IMR-90 (cell line): ENCODE data around the gene SORCS1. TPM values are rescaled to one million over a fixed set of nuclear protein-coding genes. Genes with fewer than 3 reads are reported as not detected.

Source experiments
- ATAC-seq: fragments of 200-7000 bp; cut with Tn5 transposase; 2 replicates; pipeline ENCODE4 v1.9.1; 2020; ENCODE audit warnings: low read depth, mild to moderate bottlenecking, moderate library complexity
- BruUV-seq: library from RNA; stranded (reverse); fragments of 400-500 nt; replicated peaks from 2 replicates; lab custom pipeline; 2021; lab: Mats Ljungman, UMichigan
- CTCF ChIA-PET: fragments of 300-600 bp; formaldehyde crosslinking; extraction: SDS; loops from one replicate; lab custom pipeline; 2021; ENCODE audit warnings: antibody characterized with exemption; lab: Yijun Ruan, JAX
- POLR2A ChIA-PET: fragments of 300-600 bp; sonication (Branson Sonifier 250); formaldehyde crosslinking; loops from one replicate; lab custom pipeline; 2022; ENCODE audit warnings: antibody characterized with exemption; ENCODE audit not compliant: unreplicated experiment; lab: Charles Lee
- DNase-seq: peaks from one replicate; pipeline ENCODE4 v3.0.0; 2013
- H2AFZ ChIP-seq: replicated peaks from 2 replicates; pipeline ENCODE3; 2013; ENCODE audit warnings: low read length, mild to moderate bottlenecking; ENCODE audit not compliant: poor library complexity
- H2AK5ac ChIP-seq: 2 replicates; pipeline ENCODE4 v1.6.1; 2013; ENCODE audit warnings: low read depth, low read length, inconsistent platforms
- H2AK9ac ChIP-seq: replicated peaks from 2 replicates; pipeline ENCODE3; 2013; ENCODE audit warnings: mild to moderate bottlenecking, low read depth, low read length, moderate library complexity; ENCODE audit not compliant: poor library complexity
- H2BK120ac ChIP-seq: 2 replicates; pipeline ENCODE4 v1.6.1; 2013; ENCODE audit warnings: low read depth, low read length, inconsistent platforms
- H2BK15ac ChIP-seq: 3 replicates; pipeline ENCODE4 v1.6.1; 2013; ENCODE audit warnings: low read depth, low read length, inconsistent platforms
- H2BK20ac ChIP-seq: 2 replicates; pipeline ENCODE4 v1.6.1; 2013; ENCODE audit warnings: low read depth, mild to moderate bottlenecking, inconsistent platforms, low read length, moderate library complexity
- H2BK5ac ChIP-seq: 2 replicates; pipeline ENCODE4 v1.6.1; 2013; ENCODE audit warnings: mild to moderate bottlenecking, low read depth, low read length, inconsistent platforms; ENCODE audit not compliant: poor library complexity, severe bottlenecking
- H3K14ac ChIP-seq: replicated peaks from 2 replicates; pipeline ENCODE4 v1.6.1; 2013; ENCODE audit warnings: low read depth, low read length, inconsistent platforms
- H3K18ac ChIP-seq: 2 replicates; pipeline ENCODE4 v1.6.1; 2013; ENCODE audit warnings: low read depth, low read length, control low read depth
- H3K23ac ChIP-seq: 2 replicates; pipeline ENCODE4 v1.6.1; 2013; ENCODE audit warnings: low read depth, low read length, inconsistent platforms
- H3K27ac ChIP-seq: 2 replicates; pipeline ENCODE4 v1.5.1; 2013; ENCODE audit warnings: mild to moderate bottlenecking, control low read depth, low read length; ENCODE audit not compliant: insufficient read depth
- H3K27me3 ChIP-seq: 2 replicates; pipeline ENCODE4 v1.6.1; 2013; ENCODE audit warnings: low read length; ENCODE audit not compliant: control insufficient read depth, insufficient read depth
- H3K36me3 ChIP-seq: 2 replicates; pipeline ENCODE4 v1.6.1; 2013; ENCODE audit warnings: low read length, mixed read lengths; ENCODE audit not compliant: control insufficient read depth, insufficient read depth
- H3K4ac ChIP-seq: 2 replicates; pipeline ENCODE4 v1.6.1; 2013; ENCODE audit warnings: low read depth, low read length, inconsistent platforms
- H3K4me1 ChIP-seq: 2 replicates; pipeline ENCODE4 v1.6.1; 2013; ENCODE audit warnings: low read length, mixed read lengths; ENCODE audit not compliant: control insufficient read depth, insufficient read depth
- H3K4me2 ChIP-seq: 2 replicates; pipeline ENCODE4 v1.6.1; 2013; ENCODE audit warnings: low read depth, mild to moderate bottlenecking, control low read depth, low read length, moderate library complexity
- H3K4me3 ChIP-seq: 2 replicates; pipeline ENCODE4 v1.5.1; 2013; ENCODE audit warnings: low read depth, mild to moderate bottlenecking, control low read depth, low read length, moderate library complexity; ENCODE audit not compliant: insufficient read depth
- H3K56ac ChIP-seq: 2 replicates; pipeline ENCODE4 v1.6.1; 2013; ENCODE audit warnings: low read length, inconsistent platforms; ENCODE audit not compliant: insufficient read depth; ENCODE audit errors: extremely low read depth
- H3K79me1 ChIP-seq, 2 experiments: 2 replicates each; pipeline ENCODE4 v1.6.1; 2013; ENCODE audit warnings: low read length in 2 of 2, inconsistent platforms in 1 of 2, low read depth in 1 of 2
- H3K9ac ChIP-seq: 2 replicates; pipeline ENCODE4 v1.6.1; 2013; ENCODE audit warnings: low read depth, low read length, control low read depth
- H3K9me1 ChIP-seq: 2 replicates; pipeline ENCODE4 v1.6.1; 2013; ENCODE audit warnings: low read length, inconsistent platforms; ENCODE audit not compliant: insufficient read depth
- H3K9me3 ChIP-seq: 2 replicates; pipeline ENCODE4 v1.6.1; 2013; ENCODE audit warnings: low read length; ENCODE audit not compliant: control insufficient read depth, insufficient read depth
- H4K20me1 ChIP-seq: 2 replicates; pipeline ENCODE4 v1.6.1; 2013; ENCODE audit warnings: low read length, inconsistent platforms; ENCODE audit not compliant: insufficient read depth
- H4K5ac ChIP-seq: 2 replicates; pipeline ENCODE4 v1.6.1; 2013; ENCODE audit warnings: mild to moderate bottlenecking, low read depth, low read length, control low read depth
- H4K8ac ChIP-seq, 2 experiments: 2 replicates each; pipeline ENCODE4 v1.6.1; 2013; ENCODE audit warnings: low read depth in 2 of 2, low read length in 2 of 2, control low read depth in 1 of 2, inconsistent platforms in 1 of 2
- H4K91ac ChIP-seq: 2 replicates; pipeline ENCODE4 v1.6.1; 2013; ENCODE audit warnings: low read depth, low read length, inconsistent platforms; ENCODE audit not compliant: insufficient read depth
- MAFK ChIP-seq: IDR thresholded peaks from 2 replicates; pipeline ENCODE4 v1.6.1; 2012; ENCODE audit warnings: low read depth, low read length, improper control_type of control experiment
- MXI1 ChIP-seq: IDR thresholded peaks from 2 replicates; pipeline ENCODE4 v1.6.1; 2012; ENCODE audit warnings: low read depth, mild to moderate bottlenecking, low read length, moderate library complexity, borderline replicate concordance
- RAD21 ChIP-seq: IDR thresholded peaks from 2 replicates; pipeline ENCODE4 v1.6.1; 2012; ENCODE audit warnings: low read length, improper control_type of control experiment
- RFX5 ChIP-seq: IDR thresholded peaks from 2 replicates; pipeline ENCODE4 v1.8.0; 2012; ENCODE audit warnings: low read depth, mild to moderate bottlenecking, low read length, moderate library complexity
- WGBS, 2 experiments: methylation state at CpG; one replicate each; pipeline versions ENCODE4 v1.1.5 to v1.1.7; 2013; ENCODE audit warnings: missing lambda C conversion rate in 2 of 2; ENCODE audit not compliant: insufficient read length in 1 of 2; ENCODE audit errors: extremely low coverage in 2 of 2; 5-methylcytosine and 5-hydroxymethylcytosine counted together
- dilution Hi-C: fragments of 300-500 bp; cut with HindIII; formaldehyde crosslinking; loops from one replicate; pipeline ENCODE4 v1.14.3; 2018; ENCODE audit warnings: low sequenced_read_pairs; ENCODE audit not compliant: unreplicated experiment
- in situ Hi-C: fragments of 300-500 bp; cut with MboI; formaldehyde crosslinking; loops from 3 replicates; pipeline ENCODE4 v1.14.3; 2019; ENCODE audit warnings: low sequenced_read_pairs, inconsistent platforms, mixed read lengths
- intact Hi-C: fragments of 100-400 bp; cut with micrococcal nuclease; formaldehyde crosslinking; loops from 2 replicates; pipeline ENCODE4 v1.10.0; 2022
- polyA plus RNA-seq, 3 experiments: library from polyadenylated mRNA; depleted of rRNA; stranded (reverse); fragments of >200 nt; gene quantifications; 2 replicates each; pipeline ENCODE4 v1.2.3, GENCODE V29; 2012; ENCODE audit warnings: low replicate concordance in 1 of 3
- total RNA-seq: library from RNA; depleted of rRNA; stranded (reverse); fragments of >200 nt; gene quantifications from 2 replicates; pipeline ENCODE4 v1.2.3, GENCODE V29; 2012
- TF ChIP-seq, protein P1 (sequence below): fragments of 150-350 bp; IDR thresholded peaks from 2 replicates; pipeline ENCODE4 v1.6.1; 2017; ENCODE audit warnings: mild to moderate bottlenecking, antibody characterized with exemption, low read length, low read depth

The SORCS1 gene
- total and polyA plus RNA-seq, 2 of the 4 experiments (the other 2 are of a cell fraction): under 0.01 TPM; not detected in 1

DNA sequence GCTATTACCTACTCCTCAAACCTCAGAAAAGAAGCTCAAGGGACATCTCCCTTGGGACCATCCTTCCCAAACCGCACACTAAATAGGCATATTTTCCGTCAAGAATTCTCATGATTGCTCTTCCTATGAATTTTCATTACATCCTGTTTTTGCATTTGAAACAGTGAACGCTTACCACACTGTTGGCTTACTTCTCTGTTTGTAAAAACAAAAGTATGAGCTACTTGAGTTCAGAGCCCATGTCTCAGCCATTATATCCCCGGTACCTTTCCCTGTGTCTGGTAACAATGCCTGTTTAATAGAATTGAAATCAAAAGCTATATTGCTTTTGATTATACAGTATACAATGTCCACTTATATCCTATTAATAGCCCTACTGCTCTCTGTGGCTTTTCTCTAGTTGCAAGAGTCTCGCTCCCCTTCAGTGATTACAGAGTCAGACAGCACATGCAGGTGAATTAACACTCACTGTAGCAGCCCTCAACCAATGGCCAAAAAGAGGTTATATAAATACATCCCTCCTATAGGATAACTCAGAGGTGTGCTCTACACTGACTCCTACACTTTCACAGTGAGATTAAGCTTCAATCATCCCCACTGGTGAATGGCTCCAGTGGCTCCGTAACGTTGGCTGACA, 264.4 kb downstream of the SORCS1 start:
- in situ Hi-C loops (no loop called here), intact Hi-C loops (no loop called here), dilution Hi-C loops (no loop called here)
- Histone ChIP-seq H2BK20ac (no peak overlapping the region), H2AK5ac (no peak overlapping the region), H4K20me1 (no peaks in the 10 kb centered on the region), H2BK5ac (no peak overlapping the region), H2AFZ (no peak overlapping the region), H3K14ac (no peak overlapping the region), H3K9me3 (peaks cover 2% of the 10 kb centered on the region; the same call in 1 of the 2 replicates), H3K4ac (no peak overlapping the region), H2AK9ac (no peak overlapping the region), H3K36me3 (no peaks in the 10 kb centered on the region), H3K18ac (no peak overlapping the region), H2BK15ac (no peak overlapping the region), H3K79me1 (no peaks in the 10 kb centered on the region), H4K5ac (no peak overlapping the region), H3K9ac (no peak overlapping the region), H3K4me2 (no peak overlapping the region), H4K8ac (no peak overlapping the region), H3K9me1 (no peaks in the 10 kb centered on the region), H2BK120ac (no peak overlapping the region), H3K4me3 (no peak overlapping the region), H3K4me1 (no peaks in the 10 kb centered on the region), H3K27me3 (no peaks in the 10 kb centered on the region), H4K91ac (no peak overlapping the region), H3K23ac (no peak overlapping the region), H3K56ac (no peak overlapping the region), H3K27ac (no peak overlapping the region)
- ATAC-seq (no peak), DNase-seq (no peak)
- ChIA-PET CTCF (no interaction called here), POLR2A (no interaction called here)
- WGBS, 2 experiments: no CpG with 5 or more reads among the region's 7 CpGs
- TF ChIP-seq, protein P1, sequence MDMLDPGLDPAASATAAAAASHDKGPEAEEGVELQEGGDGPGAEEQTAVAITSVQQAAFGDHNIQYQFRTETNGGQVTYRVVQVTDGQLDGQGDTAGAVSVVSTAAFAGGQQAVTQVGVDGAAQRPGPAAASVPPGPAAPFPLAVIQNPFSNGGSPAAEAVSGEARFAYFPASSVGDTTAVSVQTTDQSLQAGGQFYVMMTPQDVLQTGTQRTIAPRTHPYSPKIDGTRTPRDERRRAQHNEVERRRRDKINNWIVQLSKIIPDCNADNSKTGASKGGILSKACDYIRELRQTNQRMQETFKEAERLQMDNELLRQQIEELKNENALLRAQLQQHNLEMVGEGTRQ: no peak
- TF ChIP-seq MXI1: no peak
- no peak for TF ChIP-seq RFX5
- TF ChIP-seq RAD21: no peak
- no peak for TF ChIP-seq MAFK
- BruUV-seq: no TSS peak
